OCI-LY3 (cell line): ENCODE results near the gene NRXN3.

Experiments used
- H2AFZ ChIP-seq: fragments of 200-600, 300-600 bp; shearing (Covaris generic); 2 replicates; pipeline ENCODE4 v1.6.0; 2014; ENCODE audit warnings: antibody characterized with exemption, low read depth, low read length
- H3K27ac ChIP-seq: fragments of 200-600, 300-600 bp; sonication (generic); 2 replicates; pipeline ENCODE4 v1.5.1; 2014; ENCODE audit warnings: mild to moderate bottlenecking, low read length, moderate library complexity, mixed read lengths
- H3K27me3 ChIP-seq: fragments of 200-600, 300-600 bp; sonication (generic); 2 replicates; pipeline ENCODE4 v1.6.1; 2014; ENCODE audit warnings: low read depth, low read length, mixed read lengths
- H3K36me3 ChIP-seq: fragments of 200-600, 300-600 bp; sonication (generic); replicated peaks from 2 replicates; pipeline ENCODE3; 2014; ENCODE audit warnings: low read depth, low read length, mixed read lengths
- H3K4me1 ChIP-seq: fragments of 300-600, 200-600 bp; sonication (generic); 2 replicates; pipeline ENCODE4 v1.6.1; 2014; ENCODE audit warnings: low read length, mixed read lengths
- H3K4me2 ChIP-seq: fragments of 200-600, 300-600 bp; sonication (generic); 2 replicates; pipeline ENCODE4 v1.6.1; 2014; ENCODE audit warnings: low read length, mixed read lengths
- H3K4me3 ChIP-seq: fragments of 300-600, 200-600 bp; sonication (generic); 2 replicates; pipeline ENCODE4 v1.5.1; 2014; ENCODE audit warnings: antibody characterized with exemption, mild to moderate bottlenecking, low read length, moderate library complexity
- H3K79me2 ChIP-seq: fragments of 300-600, 200-600 bp; shearing (Covaris generic); 2 replicates; pipeline ENCODE4 v1.6.1; 2014; ENCODE audit warnings: mild to moderate bottlenecking, low read length, mixed read lengths
- H3K9ac ChIP-seq: fragments of 300-600, 200-600 bp; shearing (Covaris generic); 2 replicates; pipeline ENCODE4 v1.6.0; 2014; ENCODE audit warnings: mild to moderate bottlenecking, low read length, moderate library complexity
- H3K9me3 ChIP-seq: fragments of 200-600, 300-600 bp; shearing (Covaris generic); 2 replicates; pipeline ENCODE4 v1.6.1; 2014; ENCODE audit warnings: low read length, mixed read lengths; ENCODE audit not compliant: insufficient read depth
- H4K20me1 ChIP-seq: fragments of 200-600, 300-600 bp; sonication (generic); 2 replicates; pipeline ENCODE4 v1.6.1; 2016; ENCODE audit warnings: low read length, mixed read lengths; ENCODE audit not compliant: insufficient read depth
- CTCF ChIP-seq: fragments of 200-600, 300-600 bp; sonication (generic); IDR thresholded peaks from 2 replicates; pipeline ENCODE4 v1.5.1; 2014; ENCODE audit warnings: antibody characterized with exemption, low read length, low read depth
- EZH2phosphoT487 ChIP-seq: fragments of 200-600 bp; shearing (Covaris generic); IDR thresholded peaks from 2 replicates; pipeline ENCODE4 v1.6.1; 2018; ENCODE audit warnings: antibody characterized with exemption, mixed run types, low read depth

NRXN3 gene

GRCh38 chr14:79225815-79226214 is 1055.6 kb downstream of the NRXN3 start:
- Histone ChIP-seq H3K4me1 (no peaks in the 10 kb centered on the region), H3K9ac (no peak overlapping the region), H4K20me1 (no peaks in the 10 kb centered on the region), H2AFZ (no peak overlapping the region), H3K4me3 (no peak overlapping the region), H3K27ac (no peak overlapping the region), H3K4me2 (no peak overlapping the region), H3K79me2 (no peaks in the 10 kb centered on the region), H3K9me3 (no peaks in the 10 kb centered on the region), H3K27me3 (no peaks in the 10 kb centered on the region), H3K36me3 (no peaks in the 10 kb centered on the region)
- TF ChIP-seq EZH2phosphoT487 = no peak
- no peak for TF ChIP-seq CTCF

- Histone ChIP-seq H3K27ac (no peak overlapping the region), H2AFZ (no peak overlapping the region), H3K79me2 (no peaks in the 10 kb centered on the region), H3K4me1 (no peaks in the 10 kb centered on the region), H3K4me3 (no peak overlapping the region), H3K4me2 (no peak overlapping the region), H3K36me3 (no peaks in the 10 kb centered on the region), H4K20me1 (no peaks in the 10 kb centered on the region), H3K9ac (no peak overlapping the region), H3K9me3 (no peaks in the 10 kb centered on the region), H3K27me3 (no peaks in the 10 kb centered on the region)
- no peak for TF ChIP-seq EZH2phosphoT487
- no peak for TF ChIP-seq CTCF
Observed at GRCh38 chr14:79229383-79229909, 1059.3 kb downstream of the NRXN3 start.

- no peak for TF ChIP-seq CTCF
- TF ChIP-seq EZH2phosphoT487 = no peak
- no peaks in the 10 kb centered on the region for H4K20me1 ChIP-seq
- no peak overlapping the region for H2AFZ ChIP-seq
- no peaks in the 10 kb centered on the region for H3K4me1 ChIP-seq
- no peak overlapping the region for H3K9ac ChIP-seq
- H3K4me3 ChIP-seq = no peak overlapping the region
- H3K9me3 ChIP-seq = no peaks in the 10 kb centered on the region
- H3K36me3 ChIP-seq = no peaks in the 10 kb centered on the region
- H3K4me2 ChIP-seq = no peak overlapping the region
- H3K27me3 ChIP-seq = no peaks in the 10 kb centered on the region
- H3K79me2 ChIP-seq = no peaks in the 10 kb centered on the region
- H3K27ac ChIP-seq = no peak overlapping the region
Observed at GRCh38 chr14:79242666-79243065, 1072.5 kb downstream of the NRXN3 start.

- Histone ChIP-seq H2AFZ (no peak overlapping the region), H3K9me3 (no peaks in the 10 kb centered on the region), H3K4me2 (no peak overlapping the region), H3K4me3 (no peak overlapping the region), H3K9ac (no peak overlapping the region), H4K20me1 (no peaks in the 10 kb centered on the region), H3K27ac (no peak overlapping the region), H3K79me2 (no peaks in the 10 kb centered on the region), H3K36me3 (no peaks in the 10 kb centered on the region), H3K27me3 (no peaks in the 10 kb centered on the region), H3K4me1 (no peaks in the 10 kb centered on the region)
- TF ChIP-seq CTCF (no peak), EZH2phosphoT487 (no peak)
Observed at GRCh38 chr14:79246173-79246572, 1076.0 kb downstream of the NRXN3 start.
